NT2/D1 (cell line): Measurements from ENCODE around the gene MAP3K5.

Experiments
- YY1 ChIP-seq: IDR thresholded peaks from 2 replicates; pipeline ENCODE4 v1.6.1; 2011; ENCODE audit not compliant: insufficient read length, insufficient read depth
- ZNF274 ChIP-seq: IDR thresholded peaks from 2 replicates; pipeline ENCODE4 v1.6.1; 2011; ENCODE audit warnings: mild to moderate bottlenecking, low read depth, low read length

DNA sequence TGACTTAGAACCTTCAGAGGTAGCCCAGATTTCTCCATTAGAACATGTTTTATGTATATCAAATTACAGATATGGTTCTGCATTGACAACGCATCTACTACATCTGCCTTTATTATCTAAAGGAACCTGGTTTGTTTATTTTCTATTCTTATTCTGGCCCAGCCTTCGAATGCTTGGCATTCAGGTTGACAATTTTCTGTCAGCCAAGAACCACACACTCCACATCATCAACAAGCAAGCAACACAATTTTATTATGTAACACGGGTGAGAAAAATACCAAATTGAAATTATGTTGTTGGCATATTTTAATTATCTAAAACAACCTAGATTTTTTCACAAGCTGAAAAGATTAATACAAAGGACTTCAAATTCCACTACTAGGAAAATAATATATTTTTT, 14.6 kb downstream of the MAP3K5 start:
- TF ChIP-seq ZNF274 = no peak
- TF ChIP-seq YY1 = no peak
